Caco-2 (cell line): Measurements from ENCODE around the gene TRPC6. TPM values are rescaled to one million over a fixed set of nuclear protein-coding genes. Genes with fewer than 3 reads are reported as not detected.

Experiments
- BruUV-seq: library from RNA; stranded (reverse); fragments of 400-500 nt; replicated peaks from 2 replicates; lab custom pipeline; 2021; lab: Mats Ljungman, UMichigan
- CTCF ChIA-PET: fragments of 300-600 bp; sonication (Branson Sonifier 250); formaldehyde crosslinking; loops from one replicate; lab custom pipeline; 2022; ENCODE audit warnings: antibody characterized with exemption; lab: Charles Lee
- POLR2A ChIA-PET: fragments of 300-600 bp; sonication (Branson Sonifier 250); formaldehyde crosslinking; loops from one replicate; lab custom pipeline; 2022; ENCODE audit warnings: antibody characterized with exemption; lab: Charles Lee
- DNase-seq, 2 experiments: peaks; one replicate each; pipeline versions ENCODE4 v3.0.0 to v3.0.0-alpha.2; 2020 to 2022
- H3K27me3 ChIP-seq: replicated peaks from 2 replicates; pipeline ENCODE4 v1.6.0; 2011; ENCODE audit warnings: low read length; ENCODE audit not compliant: control insufficient read depth, insufficient read depth
- H3K36me3 ChIP-seq: 2 replicates; pipeline ENCODE4 v1.5.1; 2011; ENCODE audit warnings: low read length; ENCODE audit not compliant: control insufficient read depth, insufficient read depth
- H3K4me1 ChIP-seq: fragments of 250-450 bp; sonication (Bioruptor Pico); 2 replicates; pipeline ENCODE4 v1.5.1; 2020; ENCODE audit warnings: mild to moderate bottlenecking
- H3K4me3 ChIP-seq: 2 replicates; pipeline ENCODE4 v1.5.1; 2011; ENCODE audit warnings: low read depth, mild to moderate bottlenecking, control low read depth, low read length
- H3K9me3 ChIP-seq: fragments of 250-450 bp; sonication (Bioruptor Pico); 2 replicates; pipeline ENCODE4 v1.5.1; 2020; ENCODE audit warnings: mild to moderate bottlenecking, moderate library complexity
- H3K27ac Mint-ChIP-seq: one replicate; pipeline ENCODE4 v1.8.0; 2022; ENCODE audit warnings: mixed read lengths; ENCODE audit not compliant: unreplicated experiment
- H3K27me3 Mint-ChIP-seq: one replicate; pipeline ENCODE4 v1.8.0; 2022; ENCODE audit warnings: mixed read lengths; ENCODE audit not compliant: insufficient read depth, unreplicated experiment
- H3K36me3 Mint-ChIP-seq: one replicate; pipeline ENCODE4 v1.8.0; 2022; ENCODE audit warnings: mild to moderate bottlenecking, mixed read lengths; ENCODE audit not compliant: insufficient read depth, unreplicated experiment
- H3K4me1 Mint-ChIP-seq: one replicate; pipeline ENCODE4 v1.8.0; 2022; ENCODE audit warnings: low read depth, mixed read lengths; ENCODE audit not compliant: unreplicated experiment
- H3K4me3 Mint-ChIP-seq: one replicate; pipeline ENCODE4 v1.8.0; 2022; ENCODE audit warnings: mild to moderate bottlenecking, moderate library complexity, mixed read lengths; ENCODE audit not compliant: unreplicated experiment
- H3K9me3 Mint-ChIP-seq: one replicate; pipeline ENCODE4 v1.8.0; 2022; ENCODE audit warnings: mixed read lengths; ENCODE audit not compliant: unreplicated experiment
- CTCF ChIP-seq, 2 experiments: fragments of 200-600 bp in 1 of 2; IDR thresholded peaks; 1 replicate in 1 of 2; 2 replicates in 1 of 2; pipeline versions ENCODE4 v1.5.1 to v1.8.0; 2011 to 2022; ENCODE audit warnings: antibody characterized with exemption in 1 of 2, control low read depth in 1 of 2, inconsistent platforms in 1 of 2, low read depth in 1 of 2, low read length in 1 of 2, mild to moderate bottlenecking in 1 of 2, moderate library complexity in 1 of 2; ENCODE audit not compliant: insufficient read depth in 1 of 2, severe bottlenecking in 1 of 2, unreplicated experiment in 1 of 2
- intact Hi-C: fragments of 100-400 bp; cut with micrococcal nuclease; formaldehyde crosslinking; loops from one replicate; pipeline ENCODE4 v1.10.0; 2022; ENCODE audit not compliant: unreplicated experiment
- total RNA-seq: library from RNA; stranded (reverse); gene quantifications from 2 replicates; pipeline ENCODE4 v1.2.3, GENCODE V29; 2022

Gene TRPC6
- total RNA-seq, 1 experiment from 2014 or later: 0.14 TPM

DNA sequence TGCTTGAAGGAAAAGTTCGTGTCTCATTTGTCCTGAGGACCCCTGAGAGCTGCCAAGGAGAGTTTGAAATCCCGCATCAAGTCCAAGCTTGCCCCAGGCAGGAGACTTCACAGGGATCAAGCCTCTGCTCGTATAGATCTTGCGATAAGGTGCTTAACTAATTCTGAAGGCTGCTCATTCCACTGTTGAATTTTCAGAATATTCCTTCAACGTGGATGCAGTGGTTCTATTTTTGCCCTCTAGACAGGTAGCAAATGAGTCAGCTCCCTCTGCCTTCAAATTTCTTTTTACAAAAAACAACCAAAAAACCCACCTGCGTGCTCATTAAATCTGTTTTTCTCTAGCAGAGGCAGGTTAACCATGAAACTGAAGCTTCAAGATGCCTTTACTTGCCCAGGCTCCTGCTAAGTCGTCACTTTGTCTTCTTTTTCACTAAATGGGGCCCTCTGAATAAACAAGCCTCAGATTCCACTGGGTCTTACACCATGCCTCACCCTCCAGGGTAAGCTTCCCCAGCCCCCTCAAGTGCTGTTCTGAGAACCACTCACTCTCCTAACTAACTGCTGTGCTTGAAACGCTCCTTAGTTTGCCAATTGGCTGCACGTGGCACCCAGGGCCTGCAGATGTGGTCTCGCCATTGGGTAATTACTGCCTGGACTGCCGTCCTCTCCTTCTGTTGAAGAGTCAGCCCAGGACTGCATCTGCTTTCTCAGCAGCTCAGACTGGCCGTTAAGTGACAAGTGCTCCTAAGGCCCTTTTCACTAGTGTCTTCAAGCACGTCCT lies 105.0 kb downstream of the TRPC6 start:
- peaks cover 11% of the 10 kb centered on the region for H3K4me1 Mint-ChIP-seq
- Histone ChIP-seq H3K36me3 (no peaks in the 10 kb centered on the region), H3K4me3 (no peak overlapping the region), H3K9me3 (no peaks in the 10 kb centered on the region), H3K27me3 (no peaks in the 10 kb centered on the region), H3K4me1 (peaks cover 18% of the 10 kb centered on the region)
- no peaks in the 10 kb centered on the region for H3K27me3 Mint-ChIP-seq
- no peaks in the 10 kb centered on the region for H3K9me3 Mint-ChIP-seq
- H3K27ac Mint-ChIP-seq: peak overlapping the region; percentile 77
- no TSS peak for BruUV-seq
- H3K36me3 Mint-ChIP-seq: no peaks in the 10 kb centered on the region
- intact Hi-C loops: loop anchor here (1.0 to 2.0 kb wide), 2 partner anchors 7 to 30 kb away; no protein-coding TSS in a partner anchor
- H3K4me3 Mint-ChIP-seq: peak overlapping the region; percentile 25
- ChIA-PET CTCF (interaction anchor here (1.0 kb wide), 1 partner anchor 9 kb away, joined by 3 read pairs; no protein-coding TSS in a partner anchor), POLR2A (no interaction called here)
- TF ChIP-seq CTCF (IDR thresholded peaks at IDR 0.05; ENCODE audit: insufficient read depth in 1 of 2, low read depth in 1 of 2, low read length in 1 of 2, severe bottlenecking in 1 of 2, unreplicated experiment in 1 of 2): no peak
- peak; percentile 21 to 53 for DNase-seq

DNA sequence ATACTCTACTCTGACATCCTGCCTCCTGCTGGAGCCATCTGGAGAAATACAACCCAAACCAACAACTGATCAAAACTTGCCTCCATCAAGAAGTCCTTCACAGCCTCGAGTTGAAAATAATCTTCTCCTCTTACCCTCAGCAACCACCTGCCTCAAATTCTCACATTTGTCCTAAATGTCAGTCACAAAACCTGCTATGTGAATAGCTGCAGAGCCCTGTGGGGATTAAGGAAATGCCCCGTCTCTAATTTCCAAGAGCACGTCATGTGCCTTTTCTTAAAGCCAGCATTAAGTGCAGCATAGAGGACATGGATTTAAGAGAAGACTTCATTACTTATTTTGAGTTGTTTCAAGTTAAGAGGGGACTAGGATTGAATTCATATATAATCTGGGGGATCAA lies 105.9 kb downstream of the TRPC6 start:
- Mint-ChIP-seq H3K4me3 (no peak overlapping the region), H3K4me1 (peaks cover 13% of the 10 kb centered on the region), H3K27ac (peak overlapping the region; percentile 77), H3K9me3 (no peaks in the 10 kb centered on the region), H3K36me3 (no peaks in the 10 kb centered on the region), H3K27me3 (no peaks in the 10 kb centered on the region)
- Histone ChIP-seq H3K9me3 (no peaks in the 10 kb centered on the region), H3K4me1 (peaks cover 19% of the 10 kb centered on the region), H3K27me3 (no peaks in the 10 kb centered on the region), H3K4me3 (no peak overlapping the region), H3K36me3 (no peaks in the 10 kb centered on the region)
- TF ChIP-seq CTCF (IDR thresholded peaks at IDR 0.05; ENCODE audit: insufficient read depth in 1 of 2, low read depth in 1 of 2, low read length in 1 of 2, severe bottlenecking in 1 of 2, unreplicated experiment in 1 of 2): no peak
- no TSS peak for BruUV-seq
- no peak for DNase-seq
- POLR2A ChIA-PET: no interaction called here
- CTCF ChIA-PET: no interaction called here
- intact Hi-C loops: loop anchor here (2.0 kb wide), 1 partner anchor 31 kb away; no protein-coding TSS in a partner anchor

- Mint-ChIP-seq H3K9me3 (no peaks in the 10 kb centered on the region), H3K4me3 (no peak overlapping the region), H3K36me3 (no peaks in the 10 kb centered on the region), H3K27ac (no peak overlapping the region), H3K27me3 (no peaks in the 10 kb centered on the region), H3K4me1 (peaks cover 26% of the 10 kb centered on the region)
- ChIA-PET CTCF (no interaction called here), POLR2A (no interaction called here)
- no peaks in the 10 kb centered on the region for H3K36me3 ChIP-seq
- intact Hi-C loops: no loop called here
- no peak overlapping the region for H3K4me3 ChIP-seq
- no peaks in the 10 kb centered on the region for H3K27me3 ChIP-seq
- no peak for TF ChIP-seq CTCF (IDR thresholded peaks at IDR 0.05; ENCODE audit: insufficient read depth in 1 of 2, low read depth in 1 of 2, low read length in 1 of 2, severe bottlenecking in 1 of 2, unreplicated experiment in 1 of 2)
- no peaks in the 10 kb centered on the region for H3K9me3 ChIP-seq
- H3K4me1 ChIP-seq: peaks cover 37% of the 10 kb centered on the region
- DNase-seq: no peak
- BruUV-seq: no TSS peak
Measured at GRCh38 chr11:101476191-101476590, 107.6 kb downstream of the TRPC6 start.
